ENCODE measurements around the gene STYX. TPM values are rescaled to one million over a fixed set of nuclear protein-coding genes. Genes with fewer than 3 reads are reported as not detected.

Gene STYX
- total RNA-seq, 1 experiment from 2014 or later, result 16.3 TPM

GRCh38 chr14:52790756-52791222 is 60.8 kb downstream of the STYX start:
- no peak for TF ChIP-seq CTCF (IDR thresholded peaks at IDR 0.05; ENCODE audit: unreplicated experiment)
- Mint-ChIP-seq H3K36me3 (ENCODE audit: insufficient read depth, unreplicated experiment) (peaks cover 13% of the 10 kb centered on the region), H3K4me3 (ENCODE audit: unreplicated experiment) (peak overlapping the region; percentile 93), H3K27me3 (ENCODE audit: insufficient read depth, unreplicated experiment) (no peaks in the 10 kb centered on the region), H3K27ac (ENCODE audit: low read depth, unreplicated experiment) (peak overlapping the region; percentile 98), H3K4me1 (ENCODE audit: insufficient read depth, unreplicated experiment) (peaks cover 23% of the 10 kb centered on the region), H3K9me3 (ENCODE audit: unreplicated experiment) (no peaks in the 10 kb centered on the region)
- CTCF ChIA-PET, result interaction anchor here (0.6 to 0.7 kb wide), 2 partner anchors 494 to 904 kb away, joined by 3 read pairs; no protein-coding TSS in a partner anchor
- DNase-seq (ENCODE audit: unreplicated experiment), result no peak
- intact Hi-C loops (cut with micrococcal nuclease), result no loop called here
- POLR2A ChIA-PET, result interaction anchor here (0.6 to 3.0 kb wide), 17 partner anchors 10 to 505 kb away, joined by 3 to 12 read pairs (median 4); partner anchors contain the start of genes DDHD1, ERO1A, GPR137C and PSMC6
- TSS peak; percentile 37 for BruUV-seq (replicated peaks)

DNA sequence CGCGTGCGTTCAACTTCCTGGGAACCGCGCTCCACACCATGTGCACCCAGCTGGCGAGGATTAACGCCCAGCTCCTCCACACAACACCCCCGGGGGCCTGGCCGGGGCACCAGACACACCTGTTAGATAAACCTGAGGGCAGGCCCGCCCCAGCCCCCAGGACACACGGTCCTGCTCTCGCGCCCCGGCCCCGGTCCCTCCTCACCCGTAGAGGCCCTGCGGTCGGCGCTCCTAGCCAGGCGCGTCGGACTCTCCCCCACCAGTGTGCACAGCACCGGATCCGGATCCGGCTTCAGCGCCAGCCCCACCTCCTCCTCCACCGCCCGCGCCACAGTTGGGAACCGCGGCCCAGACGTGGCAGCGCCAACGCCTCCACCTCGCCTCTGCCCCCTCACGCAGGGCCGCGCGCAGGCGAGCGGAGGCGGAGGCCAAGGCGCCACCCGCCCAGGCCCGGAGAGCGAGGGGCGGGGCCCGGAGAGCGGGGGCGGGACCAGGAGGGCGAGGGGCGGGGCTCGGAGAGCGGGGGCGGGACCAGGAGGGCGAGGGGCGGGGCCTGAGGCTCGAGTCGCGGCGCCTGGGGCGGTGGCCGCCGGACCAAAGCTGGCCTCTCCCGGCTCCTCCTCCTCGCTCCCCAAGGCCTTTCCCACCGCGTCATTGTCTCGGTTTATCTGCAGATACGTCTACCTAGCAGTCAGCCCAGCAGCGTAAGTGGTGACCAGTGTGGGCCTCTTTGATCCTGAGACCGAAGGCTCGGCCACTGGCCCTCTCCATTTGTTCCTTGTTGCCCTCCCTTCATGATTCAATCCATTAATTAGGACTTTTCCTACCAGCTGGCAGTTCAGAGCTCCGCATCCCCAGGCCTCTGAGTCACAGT is 61.5 kb downstream of the STYX start, which contains the start of gene GNPNAT1:
GNPNAT1 (minus strand) TSS at position 385 of the 874 bp plus-strand sequence. CDS start 6,957 bp downstream, outside the sequence.
- peaks cover 23% of the 10 kb centered on the region for H3K4me1 Mint-ChIP-seq (ENCODE audit: insufficient read depth, unreplicated experiment)
- no peak for TF ChIP-seq CTCF (IDR thresholded peaks at IDR 0.05; ENCODE audit: unreplicated experiment)
- ChIA-PET CTCF (interaction anchor here (0.5 to 0.6 kb wide), 2 partner anchors 70 to 494 kb away, joined by 3 to 4 read pairs; no protein-coding TSS in a partner anchor), POLR2A (interaction anchor here (0.6 to 3.0 kb wide), 21 partner anchors 10 to 1777 kb away, joined by 3 to 12 read pairs (median 3); partner anchors contain the start of genes DDHD1, ERO1A, GPR137C and PSMC6)
- peak within 1 kb of the TSS; percentile 98 for H3K27ac Mint-ChIP-seq (ENCODE audit: low read depth, unreplicated experiment)
- peaks cover 13% of the 10 kb centered on the region for H3K36me3 Mint-ChIP-seq (ENCODE audit: insufficient read depth, unreplicated experiment)
- intact Hi-C loops (cut with micrococcal nuclease), result no loop called here
- H3K4me3 Mint-ChIP-seq (ENCODE audit: unreplicated experiment), result peak within 1 kb of the TSS; percentile 93
- DNase-seq (ENCODE audit: unreplicated experiment), result peak; percentile 94
- H3K9me3 Mint-ChIP-seq (ENCODE audit: unreplicated experiment), result no peaks in the 10 kb centered on the region
- BruUV-seq (replicated peaks), result no TSS peak
- H3K27me3 Mint-ChIP-seq (ENCODE audit: insufficient read depth, unreplicated experiment), result no peaks in the 10 kb centered on the region

GRCh38 chr14:52792097-52792415 is 62.1 kb downstream of the STYX start:
- no peaks in the 10 kb centered on the region for H3K9me3 Mint-ChIP-seq (ENCODE audit: unreplicated experiment)
- TSS peak; percentile 87 for BruUV-seq (replicated peaks)

More at GRCh38 chr14:52792097-52792415, 62.1 kb downstream of the STYX start:
- TF ChIP-seq CTCF (IDR thresholded peaks at IDR 0.05; ENCODE audit: unreplicated experiment), result no peak
- peak overlapping the region; percentile 93 for H3K4me3 Mint-ChIP-seq (ENCODE audit: unreplicated experiment)
- peaks cover 13% of the 10 kb centered on the region for H3K36me3 Mint-ChIP-seq (ENCODE audit: insufficient read depth, unreplicated experiment)
- H3K4me1 Mint-ChIP-seq (ENCODE audit: insufficient read depth, unreplicated experiment), result peaks cover 23% of the 10 kb centered on the region
- POLR2A ChIA-PET, result interaction anchor here (0.6 to 3.0 kb wide), 8 partner anchors 9 to 361 kb away, joined by 3 to 12 read pairs (median 3); partner anchors contain the start of genes DDHD1, GPR137C and TXNDC16
- H3K27ac Mint-ChIP-seq (ENCODE audit: low read depth, unreplicated experiment), result peak overlapping the region; percentile 98
- intact Hi-C loops (cut with micrococcal nuclease), result no loop called here
- no peak for DNase-seq (ENCODE audit: unreplicated experiment)
- no peaks in the 10 kb centered on the region for H3K27me3 Mint-ChIP-seq (ENCODE audit: insufficient read depth, unreplicated experiment)
- CTCF ChIA-PET, result no interaction called here
